Measurements from ENCODE around the gene DOK7. TPM values are rescaled to one million over a fixed set of nuclear protein-coding genes. Genes with fewer than 3 reads are reported as not detected.

DOK7 gene
- total RNA-seq, 1 donor from 2014 or later, result under 0.01 TPM

GRCh38 chr4:3426465-3427133 is 36.5 kb upstream of the DOK7 start:
- DNase-seq (ENCODE audit: low spot score in 2 of 2) (no peak), FAIRE-seq (no peak)

GRCh38 chr4:3427134-3427476 is 36.0 kb upstream of the DOK7 start:
- no peak for FAIRE-seq
- DNase-seq (ENCODE audit: low spot score in 2 of 2), result no peak

GRCh38 chr4:3427706-3428446 is 35.2 kb upstream of the DOK7 start:
- no peak for DNase-seq (ENCODE audit: low spot score in 2 of 2)
- no peak for FAIRE-seq

GRCh38 chr4:3429651-3430050 is 33.5 kb upstream of the DOK7 start:
- DNase-seq (ENCODE audit: low spot score in 2 of 2) (no peak), FAIRE-seq (no peak)

- no peak for FAIRE-seq
Observed at GRCh38 chr4:3430524-3430923, 32.6 kb upstream of the DOK7 start.

GRCh38 chr4:3431446-3431993 is 31.6 kb upstream of the DOK7 start:
- FAIRE-seq (no peak), DNase-seq (ENCODE audit: low spot score in 2 of 2) (no peak)

More at GRCh38 chr4:3430524-3430923, 32.6 kb upstream of the DOK7 start:
- no peak for DNase-seq (ENCODE audit: low spot score in 2 of 2)

GRCh38 chr4:3432381-3432790 is 30.7 kb upstream of the DOK7 start:
- DNase-seq (ENCODE audit: low spot score in 2 of 2) (no peak), FAIRE-seq (no peak)

GRCh38 chr4:3433138-3433869 is 29.8 kb upstream of the DOK7 start:
- no peak for FAIRE-seq
- no peak for DNase-seq (ENCODE audit: low spot score in 2 of 2)

GRCh38 chr4:3434881-3435685 is 28.0 kb upstream of the DOK7 start:
- no peak for DNase-seq (ENCODE audit: low spot score in 2 of 2)

GRCh38 chr4:3435686-3435956 is 27.5 kb upstream of the DOK7 start:
- FAIRE-seq (no peak), DNase-seq (ENCODE audit: low spot score in 2 of 2) (no peak)

More at GRCh38 chr4:3434881-3435685, 28.0 kb upstream of the DOK7 start:
- FAIRE-seq, result no peak

- no peak for DNase-seq (ENCODE audit: low spot score in 2 of 2)
- FAIRE-seq, result no peak
Observed at GRCh38 chr4:3436048-3436797, 26.9 kb upstream of the DOK7 start.

GRCh38 chr4:3436798-3437581 is 26.1 kb upstream of the DOK7 start:
- no peak for FAIRE-seq

GRCh38 chr4:3437582-3437936 is 25.5 kb upstream of the DOK7 start:
- FAIRE-seq (no peak), DNase-seq (ENCODE audit: low spot score in 2 of 2) (no peak)

More at GRCh38 chr4:3436798-3437581, 26.1 kb upstream of the DOK7 start:
- no peak for DNase-seq (ENCODE audit: low spot score in 2 of 2)

- DNase-seq (ENCODE audit: low spot score in 2 of 2) (no peak), FAIRE-seq (no peak)
Observed at GRCh38 chr4:3437998-3438846, 24.9 kb upstream of the DOK7 start.

GRCh38 chr4:3438847-3439180 is 24.3 kb upstream of the DOK7 start:
- FAIRE-seq (no peak), DNase-seq (ENCODE audit: low spot score in 2 of 2) (no peak)

GRCh38 chr4:3439391-3439790 is 23.7 kb upstream of the DOK7 start:
- FAIRE-seq, result no peak
- no peak for DNase-seq (ENCODE audit: low spot score in 2 of 2)

- no peak for FAIRE-seq
- DNase-seq (ENCODE audit: low spot score in 2 of 2), result no peak
Observed at GRCh38 chr4:3440011-3440410, 23.1 kb upstream of the DOK7 start.

GRCh38 chr4:3440979-3441500 is 22.1 kb upstream of the DOK7 start:
- DNase-seq (ENCODE audit: low spot score in 2 of 2) (no peak), FAIRE-seq (no peak)
